ELR (cell line): Measurements from ENCODE around the gene CUBN.
A peak's percentile ranks its signal among the peaks of the same experiment; 100 is the strongest.

Source experiments
- DNase-seq: peaks from one replicate; pipeline ENCODE4 v3.0.0-alpha.2; 2015; ENCODE audit warnings: low read depth

Gene CUBN

DNA sequence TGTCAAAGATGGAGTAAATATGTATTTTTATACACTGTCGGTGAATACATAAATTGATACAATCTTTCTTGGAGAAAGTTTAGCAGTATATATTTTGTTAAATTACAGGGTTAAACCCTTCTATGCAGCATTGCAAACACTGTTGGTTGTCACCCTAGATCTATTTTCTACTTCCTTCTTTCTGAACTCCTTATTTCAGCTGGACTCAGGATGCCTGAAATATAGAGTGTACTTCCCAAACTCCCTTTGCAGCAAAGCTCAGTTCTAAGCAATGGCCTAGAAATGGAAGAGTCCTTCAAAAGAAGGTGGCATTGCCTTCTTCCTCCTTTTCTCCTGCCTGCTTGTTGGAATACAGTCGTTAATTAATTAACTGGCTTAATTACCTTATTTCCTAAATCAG lies 20.6 kb downstream of the CUBN start:
- no peak for DNase-seq

DNA sequence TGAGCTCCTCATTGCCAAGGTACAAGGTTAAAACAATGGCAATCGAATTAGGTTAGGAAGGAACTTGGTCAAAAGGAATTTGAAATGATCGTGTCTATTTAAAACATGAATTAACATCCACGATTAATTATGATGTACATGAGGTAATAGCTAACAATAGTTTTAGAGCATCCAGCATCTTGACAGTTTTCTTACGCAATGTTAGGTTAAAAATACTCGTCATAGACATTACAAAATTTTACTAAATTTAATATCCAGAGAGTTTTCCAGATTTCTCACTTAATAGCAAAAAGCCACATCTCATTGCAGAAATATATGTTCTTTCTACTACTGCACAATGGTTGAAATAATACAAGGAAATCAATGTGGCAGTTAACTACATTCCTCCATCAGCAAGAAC lies 22.6 kb downstream of the CUBN start:
- no peak for DNase-seq

DNA sequence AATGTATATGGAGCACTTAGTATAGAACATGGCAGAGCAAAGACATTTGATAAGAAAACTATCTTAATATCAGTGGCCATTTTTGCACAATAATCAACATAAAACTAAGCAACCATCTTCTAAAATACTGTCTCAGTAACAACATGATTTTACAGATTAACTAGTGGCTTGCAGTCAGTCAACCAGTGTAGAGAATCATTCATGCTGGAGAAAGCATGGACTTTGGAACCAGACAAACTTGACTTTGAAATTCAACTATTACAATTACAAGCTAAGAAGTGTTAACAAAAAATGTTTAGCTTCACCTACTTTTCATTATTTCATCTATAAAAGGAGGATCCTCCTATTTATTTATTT lies 27.7 kb downstream of the CUBN start:
- DNase-seq: no peak

DNA sequence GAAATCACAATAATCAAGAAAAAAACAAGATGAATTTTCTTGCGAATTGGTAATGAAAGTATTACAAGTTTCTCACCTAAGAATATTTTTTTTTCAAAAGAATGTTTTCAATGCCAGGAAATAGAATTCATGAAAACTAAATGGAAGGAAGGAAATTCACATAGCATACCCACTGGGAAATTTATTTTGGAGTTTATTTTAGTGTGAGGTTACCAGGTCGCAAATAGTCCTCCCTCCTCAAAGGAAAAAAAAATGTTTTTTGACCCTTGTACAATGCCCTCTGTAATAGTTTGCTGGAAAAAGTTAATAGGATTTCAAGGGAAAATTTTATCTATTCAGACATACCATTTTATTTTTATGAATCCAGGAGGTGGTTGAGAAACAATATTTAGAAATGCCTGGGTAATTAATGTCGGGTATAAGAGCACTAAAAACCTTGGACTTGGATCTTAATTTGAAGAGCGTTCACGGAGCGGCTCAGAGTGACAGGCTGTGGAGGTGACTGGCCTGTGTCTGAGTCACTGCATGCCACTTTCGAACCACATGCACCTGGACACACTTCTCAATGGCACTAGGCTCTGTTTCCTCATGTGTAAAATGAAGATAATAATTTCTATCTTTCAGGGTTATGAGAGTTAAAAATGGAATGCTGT lies 28.2 kb downstream of the CUBN start:
- no peak for DNase-seq

DNA sequence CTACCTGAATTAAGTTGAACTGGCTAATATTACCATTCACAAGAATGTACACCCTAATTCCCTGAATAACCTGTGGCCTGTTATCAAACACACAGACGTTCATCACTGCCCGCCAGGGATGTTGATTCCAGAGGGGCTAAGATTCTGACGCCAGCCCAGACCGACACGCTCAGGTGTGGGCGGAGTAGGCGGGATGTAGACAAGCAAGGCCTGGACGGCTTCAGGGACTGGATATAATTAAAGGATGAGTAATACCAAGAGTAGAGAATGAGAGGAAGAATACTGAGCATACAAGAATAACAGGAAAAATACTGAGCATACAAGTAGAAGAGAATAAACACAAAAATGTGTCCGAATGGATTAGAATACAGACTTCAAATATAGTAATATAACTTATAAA lies 29.0 kb downstream of the CUBN start:
- DNase-seq: no peak

DNA sequence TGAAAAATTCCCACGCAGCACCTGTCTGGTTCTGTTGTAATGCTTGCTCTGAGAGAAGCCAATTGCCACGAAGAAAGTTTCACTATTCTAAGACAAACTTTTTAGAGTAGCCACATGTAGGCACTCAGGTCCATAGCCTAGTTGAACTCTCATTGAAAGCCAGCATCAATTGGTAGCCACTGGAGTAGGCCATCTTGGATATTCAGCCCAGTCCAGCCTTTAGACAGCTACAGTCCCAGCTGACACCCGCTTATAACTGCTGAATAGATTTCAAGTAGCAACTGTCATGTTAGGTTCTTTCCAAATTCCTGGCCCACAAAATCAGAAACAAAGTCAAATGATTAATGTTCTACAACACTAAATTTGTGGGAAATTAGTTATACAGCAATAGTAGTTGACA lies 31.6 kb downstream of the CUBN start:
- no peak for DNase-seq

DNA sequence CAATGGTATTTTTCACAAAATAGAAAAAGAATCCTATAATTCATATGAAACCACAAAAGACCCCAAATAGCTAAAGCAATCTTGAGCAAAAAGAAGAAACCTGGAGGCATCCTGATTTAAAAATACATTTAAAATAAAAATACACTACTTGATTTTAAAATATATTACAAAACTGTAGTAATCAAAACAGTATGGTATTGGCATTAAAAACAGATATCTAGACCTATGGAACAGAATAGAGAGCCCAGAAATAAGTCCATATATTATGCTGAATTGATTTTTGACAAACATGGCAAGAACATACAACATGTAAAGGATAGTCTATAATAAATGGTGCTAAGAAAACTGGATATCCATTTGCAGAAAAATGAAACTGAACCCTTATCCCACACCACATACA lies 34.8 kb downstream of the CUBN start:
- no peak for DNase-seq

DNA sequence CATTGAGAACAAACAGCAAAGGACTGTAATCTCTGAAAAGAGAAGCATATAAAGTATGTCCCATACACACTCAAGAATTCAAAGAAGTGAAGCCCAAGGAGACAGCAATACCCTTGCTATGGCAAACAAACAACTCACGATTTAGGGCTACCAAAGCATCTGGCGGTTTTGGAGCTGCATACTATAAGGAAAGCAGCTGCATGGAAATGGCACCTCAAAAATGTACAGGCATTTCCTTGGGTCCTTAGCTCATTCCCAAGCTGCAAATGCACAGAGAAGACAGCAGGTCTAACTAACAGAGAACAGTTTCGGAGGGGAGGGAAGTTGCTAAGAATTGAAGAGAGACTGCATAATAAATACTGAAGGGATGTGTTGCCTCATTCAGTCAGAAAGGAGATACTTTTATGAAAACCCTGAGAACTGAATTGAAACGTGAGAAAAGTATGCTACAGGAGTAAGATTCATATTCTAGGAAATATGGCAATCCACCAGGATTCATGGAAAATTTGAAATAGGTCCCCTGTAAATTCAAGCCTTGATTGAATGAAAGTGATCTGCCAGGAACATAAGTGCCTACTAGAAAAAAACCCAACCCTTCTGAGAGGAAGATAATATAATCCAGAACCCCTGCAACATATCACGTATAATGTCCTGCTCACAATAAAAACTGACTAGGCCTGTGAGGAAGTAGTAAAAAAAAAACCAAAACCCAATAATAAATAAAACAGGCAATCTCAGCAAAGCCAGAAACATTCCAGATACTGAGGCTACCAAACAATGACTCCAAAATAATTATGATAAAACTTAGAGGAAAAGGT lies 36.4 kb downstream of the CUBN start:
- no peak for DNase-seq

DNA sequence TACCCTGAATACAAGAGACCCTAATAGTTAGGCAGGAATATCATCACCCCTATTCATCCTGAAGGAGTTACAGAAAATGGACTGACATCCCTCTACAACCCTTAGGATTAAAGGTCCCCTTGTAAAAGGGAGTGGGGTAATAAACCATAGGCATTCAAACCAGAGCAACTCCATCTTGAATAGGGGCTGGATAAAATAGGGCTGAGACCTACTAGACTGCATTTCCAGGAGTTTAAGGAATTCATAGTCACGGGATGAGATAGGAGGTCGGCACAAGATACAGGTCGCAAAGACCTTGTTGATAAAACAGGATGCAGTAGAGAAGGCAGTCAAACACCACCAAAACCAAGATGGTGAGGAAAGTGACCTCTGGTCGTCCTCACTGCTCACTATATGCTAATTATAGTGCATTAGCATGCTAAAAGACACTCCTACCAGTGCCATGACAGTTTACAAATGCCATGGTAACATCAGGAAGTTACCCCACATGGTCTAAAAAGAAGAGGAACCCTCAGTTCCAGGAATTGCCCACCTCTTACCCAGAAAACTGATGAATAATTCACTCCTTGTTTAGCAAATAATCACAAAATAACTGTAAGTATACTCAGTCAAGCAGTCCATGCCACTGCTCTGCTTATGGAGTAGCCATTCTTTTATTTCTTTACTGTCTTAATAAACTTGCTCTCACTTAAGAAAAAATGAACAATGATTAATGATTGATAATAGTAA lies 37.2 kb downstream of the CUBN start:
- no peak for DNase-seq

DNA sequence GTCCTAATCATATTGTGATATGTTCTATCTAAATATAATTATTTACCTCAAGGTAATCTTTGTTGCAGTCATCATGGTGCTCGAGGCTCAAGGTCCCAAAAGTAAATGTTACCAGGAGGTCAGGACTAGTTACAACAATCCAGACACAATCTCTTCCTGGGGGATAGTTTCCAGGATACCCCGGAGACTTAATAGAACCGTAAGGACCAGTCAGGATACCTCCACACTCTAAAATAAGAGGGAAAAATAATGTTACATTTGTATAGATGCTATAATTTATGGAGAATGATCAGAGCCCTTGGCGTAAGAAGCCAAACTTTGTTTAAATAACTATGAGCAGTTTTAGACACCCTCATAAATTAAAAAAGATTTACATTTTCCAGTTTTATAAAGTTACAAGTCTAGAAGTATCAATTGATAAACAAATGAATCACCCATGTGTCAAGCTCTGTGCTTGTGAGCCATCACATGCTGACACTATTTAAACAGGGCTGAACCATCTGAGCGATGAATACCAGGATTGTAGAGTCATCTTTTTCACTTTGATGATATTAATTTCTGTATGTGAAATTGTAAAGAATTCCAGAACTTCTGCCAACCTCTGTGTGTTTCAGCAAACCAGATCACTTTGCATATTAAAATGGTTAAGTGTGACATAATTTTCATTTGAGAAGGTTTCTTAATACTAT lies 41.3 kb downstream of the CUBN start:
- peak; percentile 92 for DNase-seq

DNA sequence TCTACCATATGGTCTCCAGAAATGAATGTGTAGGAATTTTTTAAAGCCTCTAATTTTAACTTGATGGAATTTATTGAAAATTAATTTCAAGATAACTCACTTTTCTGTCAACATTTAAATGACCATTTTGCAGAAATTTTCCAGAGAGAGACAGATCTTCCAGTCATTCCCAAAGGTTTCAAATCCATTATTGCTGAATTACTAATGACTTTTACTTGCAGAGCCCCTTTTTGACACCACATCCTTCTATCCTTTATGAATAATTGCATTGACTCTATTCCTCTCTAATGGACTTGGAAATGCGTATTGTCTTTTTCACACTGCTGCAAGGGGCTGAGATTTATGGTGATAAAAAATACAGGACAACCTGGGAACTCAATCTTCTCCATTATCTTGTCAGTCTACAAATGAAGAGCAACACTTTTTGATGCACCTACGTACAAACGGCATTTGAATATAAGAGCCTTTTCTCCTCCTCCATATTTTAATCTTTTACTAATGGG lies 42.7 kb downstream of the CUBN start:
- DNase-seq: no peak

DNA sequence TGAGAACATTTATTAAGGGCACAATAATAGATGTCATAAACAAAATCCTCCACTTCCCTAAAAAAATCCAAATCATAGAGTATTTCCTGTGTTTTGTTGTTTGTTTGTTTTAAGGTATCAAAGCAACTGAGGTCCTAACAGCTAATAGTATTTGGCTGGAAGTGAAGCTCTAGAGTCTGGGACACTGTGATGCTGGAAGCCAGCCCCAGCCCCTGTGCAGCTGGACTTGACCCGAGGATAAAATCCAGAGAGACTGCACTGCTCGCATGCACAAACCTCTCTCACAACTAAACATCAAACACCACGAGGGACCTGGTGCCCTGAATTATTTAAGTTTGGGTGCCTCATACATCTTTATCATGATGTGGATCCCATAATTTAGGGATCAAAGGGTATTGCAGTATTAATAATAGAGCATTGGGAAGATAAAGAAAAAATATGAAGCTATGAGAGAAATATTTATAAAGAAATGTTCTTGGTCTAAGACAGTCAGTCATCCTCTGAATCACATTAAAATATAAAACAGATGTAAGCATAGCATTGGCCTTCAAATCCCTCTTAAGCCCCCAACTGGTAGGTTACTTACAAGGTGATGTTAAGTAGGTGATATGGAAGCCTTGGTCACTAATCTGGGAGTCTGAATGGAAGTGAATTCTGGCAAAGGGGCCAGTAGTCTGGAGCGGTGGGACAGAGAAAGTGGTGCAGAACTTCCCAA lies 44.4 kb downstream of the CUBN start:
- peak; percentile 13 for DNase-seq

DNA sequence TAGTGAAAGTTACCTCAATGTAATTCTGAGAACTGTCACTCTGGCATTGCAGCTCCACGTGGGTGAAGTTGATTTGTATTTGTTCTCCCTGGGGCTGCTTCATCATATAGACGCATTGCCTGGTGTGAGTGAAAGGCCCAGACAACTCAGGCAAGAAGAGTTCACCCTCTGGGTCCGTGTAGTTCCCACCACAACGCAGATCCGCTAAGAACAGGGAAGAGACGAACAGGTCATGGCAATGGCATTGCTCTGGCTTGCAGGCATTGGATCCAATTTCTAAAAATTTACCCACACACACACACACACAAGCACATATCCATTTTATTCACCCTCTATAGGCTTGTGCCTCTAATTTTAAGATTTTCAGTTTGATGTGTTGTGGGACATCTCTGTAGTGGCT lies 45.4 kb downstream of the CUBN start:
- DNase-seq: no peak

DNA sequence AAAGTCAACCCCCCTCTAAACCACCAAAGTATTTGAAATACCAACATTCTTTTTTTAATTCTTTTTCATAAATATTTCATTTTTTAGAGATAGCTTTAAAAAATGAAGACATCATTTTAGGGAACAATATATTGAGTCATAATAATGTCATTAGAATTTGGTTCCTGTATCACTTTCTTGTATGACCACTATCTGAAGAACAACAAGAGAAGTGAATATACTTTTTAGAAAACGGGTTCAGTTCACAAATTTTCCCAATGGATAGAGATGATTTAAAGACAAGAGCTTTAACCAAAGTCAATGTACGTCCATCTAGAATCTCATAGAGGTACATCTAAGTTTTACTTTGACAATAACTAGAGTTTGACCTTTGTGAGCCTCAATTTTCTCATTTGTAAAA lies 48.2 kb downstream of the CUBN start:
- DNase-seq: no peak

DNA sequence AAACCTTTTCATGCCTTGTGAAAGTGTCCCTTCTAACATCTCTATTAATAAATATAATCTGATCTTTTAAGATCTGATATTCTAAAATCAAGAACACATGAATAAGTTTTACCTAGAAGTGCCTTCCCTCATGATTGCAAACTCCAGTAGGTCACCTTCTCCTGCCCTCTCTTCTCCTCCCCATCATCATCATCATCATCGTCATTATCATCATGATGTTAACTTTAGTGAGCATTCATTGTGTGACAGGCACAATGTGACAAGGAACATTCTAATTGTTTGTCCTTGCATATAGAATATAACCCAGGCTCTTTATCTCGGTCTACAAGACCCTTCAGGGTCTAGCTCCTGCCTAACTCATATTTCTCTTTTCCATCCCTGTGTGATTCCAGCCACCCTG lies 51.7 kb downstream of the CUBN start:
- DNase-seq: no peak

DNA sequence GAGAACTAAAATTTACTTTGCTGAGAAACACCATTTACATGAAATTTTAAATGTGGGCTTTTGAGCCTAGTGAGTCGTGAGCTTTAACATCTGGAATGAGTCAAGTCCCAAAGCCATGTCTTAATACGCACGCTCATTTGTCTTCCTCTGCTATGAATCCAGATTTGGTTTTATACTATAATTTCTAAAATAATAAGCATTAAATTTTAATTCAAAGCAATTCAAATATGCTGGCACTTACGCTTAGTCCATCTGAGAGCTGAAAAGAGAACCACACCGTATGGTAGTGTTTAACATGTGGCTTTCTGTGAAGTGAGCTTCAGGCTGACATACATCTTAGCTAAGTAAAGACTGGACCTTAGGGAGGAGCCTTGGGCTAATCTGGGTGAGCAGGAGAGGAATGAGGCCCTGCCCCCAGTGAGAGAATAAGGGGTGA lies 52.2 kb downstream of the CUBN start:
- peak; percentile 53 for DNase-seq

DNA sequence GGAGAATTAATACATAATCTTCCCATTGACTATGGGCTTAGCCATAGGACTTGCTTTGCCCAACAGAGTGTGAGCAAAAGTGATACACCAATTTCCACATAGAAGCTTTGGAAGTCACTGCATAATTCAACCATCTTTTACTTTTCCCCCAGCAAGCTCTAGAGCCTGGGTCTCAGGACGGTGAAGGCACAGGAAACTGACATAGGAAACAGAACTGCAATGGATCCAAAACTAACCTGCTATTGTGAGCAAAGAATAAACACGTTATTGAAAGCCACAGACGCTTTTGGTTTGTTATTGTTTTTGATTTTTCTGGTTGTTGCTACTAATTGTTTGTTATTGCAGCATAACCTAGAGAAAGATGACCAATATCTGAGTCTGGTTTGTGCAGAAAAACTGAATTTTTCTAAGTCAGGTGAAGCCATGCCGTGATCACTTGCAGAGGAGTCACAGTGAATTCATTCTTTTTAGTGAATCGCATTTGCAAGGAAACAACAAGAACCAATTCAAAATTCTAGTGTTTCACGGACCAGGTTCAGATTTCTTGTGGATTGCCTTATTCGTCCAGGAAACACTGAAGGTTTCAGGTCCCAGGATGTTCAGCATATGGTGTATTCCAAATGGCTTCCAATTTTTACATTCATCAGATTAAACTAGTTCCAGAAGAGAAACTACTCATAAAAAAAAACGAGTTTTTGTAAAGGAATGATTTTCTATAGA lies 52.8 kb downstream of the CUBN start:
- peak; percentile 9 for DNase-seq

DNA sequence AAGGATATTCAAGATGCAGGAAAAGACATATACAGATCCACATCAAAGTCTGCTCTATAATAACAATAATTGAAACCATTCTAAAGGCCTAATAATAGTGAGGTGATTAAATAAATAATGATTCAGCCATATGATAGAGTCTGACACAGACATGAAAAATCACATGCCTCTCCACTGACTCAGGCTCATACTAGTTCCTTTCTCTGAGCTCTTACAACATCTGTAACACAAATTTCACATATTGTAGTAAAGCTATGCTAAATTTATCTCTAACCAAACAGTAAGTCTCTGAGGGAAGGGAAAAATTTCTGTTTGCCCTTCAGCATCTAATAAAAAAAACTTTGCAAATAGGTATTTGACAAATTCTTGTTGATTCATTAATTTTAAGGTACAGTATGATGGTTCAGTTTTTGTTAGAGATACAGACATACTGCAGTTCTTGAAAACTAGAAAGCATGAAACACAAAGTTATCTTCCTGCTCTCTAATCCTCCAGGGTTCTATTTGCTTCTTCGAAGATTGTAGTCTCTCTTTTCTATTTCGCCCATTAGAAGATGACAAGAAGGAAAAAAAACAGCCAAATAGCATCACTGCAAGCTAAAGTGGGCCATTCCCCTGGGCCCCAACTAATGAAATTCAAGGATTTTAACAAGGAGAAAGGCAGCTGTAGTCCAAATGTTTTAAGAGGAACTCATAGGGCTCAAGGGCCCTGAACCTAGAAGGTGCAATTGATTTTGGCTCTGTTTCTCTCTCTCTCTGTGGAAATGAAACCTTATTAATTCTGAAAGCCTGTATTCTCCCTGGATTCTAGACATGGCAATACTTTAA lies 53.9 kb downstream of the CUBN start:
- peak; percentile 96 for DNase-seq

DNA sequence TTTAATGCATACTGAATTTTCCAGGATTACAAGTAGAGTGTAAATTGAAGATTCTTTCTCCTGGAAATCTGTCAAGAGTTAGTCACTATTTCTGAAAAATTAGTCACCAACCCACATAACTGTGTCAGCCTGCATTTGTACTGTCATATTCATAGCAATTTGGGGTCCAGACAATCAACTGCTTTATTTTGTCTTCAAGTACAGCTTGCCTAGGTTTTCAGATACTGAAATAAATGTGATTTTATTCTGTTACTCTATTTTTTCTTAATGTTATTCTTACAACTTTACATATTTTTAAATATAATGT lies 55.1 kb downstream of the CUBN start:
- DNase-seq: peak; percentile 92
